ENCODE measurements around the gene STUB1. TPM values are rescaled to one million over a fixed set of nuclear protein-coding genes. Genes with fewer than 3 reads are reported as not detected.

STUB1 gene
- total and polyA plus RNA-seq, 2 of the 8 experiments (the other 6 are each of a cell fraction or from before 2014, with no cell fraction given) = 89.9 to 103 TPM

DNA sequence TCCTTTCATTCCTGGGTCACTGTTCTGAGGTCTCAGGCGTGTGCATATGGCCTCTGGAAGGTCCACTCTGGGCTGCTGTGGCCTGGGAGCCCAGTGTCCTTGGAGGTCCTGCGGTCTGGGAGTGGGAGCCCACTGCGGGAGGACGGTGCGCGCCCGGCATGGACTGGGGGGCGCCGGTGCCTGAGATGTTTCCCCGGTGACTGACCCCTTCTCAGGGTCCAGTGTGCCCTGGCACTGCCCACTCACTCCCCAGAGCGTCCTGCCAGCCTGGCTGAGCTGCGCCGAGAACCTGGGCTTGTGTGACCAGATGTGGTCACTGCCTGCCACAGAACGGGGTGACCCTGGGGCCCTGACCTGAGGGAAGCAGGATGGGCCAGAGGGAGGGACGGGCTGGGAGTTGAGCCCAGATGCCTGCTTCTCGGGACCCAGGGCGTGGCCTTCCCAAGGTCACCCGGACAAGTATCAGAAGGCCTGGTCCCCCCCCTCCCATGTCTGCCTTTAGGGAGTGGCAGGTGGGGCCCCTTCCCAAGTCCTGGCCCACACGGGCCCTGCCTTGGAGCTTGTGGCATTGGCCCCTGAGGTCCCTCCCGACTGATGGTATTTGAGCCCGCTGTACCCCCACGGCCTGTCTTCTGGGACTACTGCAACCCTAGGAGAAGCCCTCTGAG, 5.9 kb upstream of the STUB1 start (continued):
- no peak for TF ChIP-seq RNF2 (IDR thresholded peaks at IDR 0.05; ENCODE audit: borderline replicate concordance, low read depth, low read length, missing control alignments, poor library complexity, severe bottlenecking)
- no peak for TF ChIP-seq KDM5A (IDR thresholded peaks at IDR 0.05; ENCODE audit: low read length)
- no peak for TF ChIP-seq CHD1 (IDR thresholded peaks at IDR 0.05; ENCODE audit: low read depth, low read length)
- TF ChIP-seq SRF (IDR thresholded peaks at IDR 0.05; ENCODE audit: low read depth, low read length) = no peak
- no peak for TF ChIP-seq POLR2A (IDR thresholded peaks at IDR 0.05; ENCODE audit: control extremely low read depth in 1 of 2, low read depth in 2 of 2, low read length in 2 of 2)
- TF ChIP-seq POU5F1 (IDR thresholded peaks at IDR 0.05; ENCODE audit: low read depth, low read length) = no peak
- TF ChIP-seq SUZ12 (IDR thresholded peaks at IDR 0.05; ENCODE audit: low read length) = no peak
- no peak for TF ChIP-seq HDAC2 (IDR thresholded peaks at IDR 0.05; ENCODE audit: borderline replicate concordance in 1 of 2, low read depth in 2 of 2, low read length in 2 of 2)
